Measurements from ENCODE around the gene ZC2HC1C.

Gene ZC2HC1C

DNA sequence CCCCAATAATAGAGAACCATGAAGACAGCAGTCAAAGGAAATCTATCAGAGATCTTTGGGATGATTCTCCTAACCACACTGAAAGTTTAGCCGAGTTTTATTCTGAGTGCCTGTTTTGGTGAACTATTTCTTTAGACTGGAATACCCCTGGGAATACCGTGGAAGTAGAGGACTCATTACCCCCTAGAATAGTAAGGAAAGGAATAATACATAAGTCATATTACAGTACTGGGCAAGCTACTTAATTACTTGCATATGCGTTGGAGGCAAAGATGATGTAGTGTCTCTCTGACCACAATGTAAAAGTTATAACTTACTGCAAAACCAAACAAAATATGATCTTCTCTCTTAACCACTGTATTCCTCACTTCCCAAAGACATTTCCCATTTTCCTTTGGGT lies 25.5 kb downstream of the ZC2HC1C start:
- POLR2A ChIA-PET = no interaction called here
- TF ChIP-seq TARDBP (IDR thresholded peaks at IDR 0.05) = no peak
- no peak for TF ChIP-seq FOXA1 (IDR thresholded peaks at IDR 0.05)
- TF ChIP-seq LEF1 (IDR thresholded peaks at IDR 0.05; ENCODE audit: borderline replicate concordance) = no peak
- TF ChIP-seq FOXM1 (IDR thresholded peaks at IDR 0.05; ENCODE audit: borderline replicate concordance) = no peak
- TF ChIP-seq NFRKB (IDR thresholded peaks at IDR 0.05) = no peak
- no peak for TF ChIP-seq BHLHE40 (IDR thresholded peaks at IDR 0.05; ENCODE audit: borderline replicate concordance)
- no peak for TF ChIP-seq HDGF (IDR thresholded peaks at IDR 0.05; ENCODE audit: borderline replicate concordance)
- CTCF ChIA-PET = no interaction called here
- no peak for DNase-seq (ENCODE audit: extremely low spot score)

DNA sequence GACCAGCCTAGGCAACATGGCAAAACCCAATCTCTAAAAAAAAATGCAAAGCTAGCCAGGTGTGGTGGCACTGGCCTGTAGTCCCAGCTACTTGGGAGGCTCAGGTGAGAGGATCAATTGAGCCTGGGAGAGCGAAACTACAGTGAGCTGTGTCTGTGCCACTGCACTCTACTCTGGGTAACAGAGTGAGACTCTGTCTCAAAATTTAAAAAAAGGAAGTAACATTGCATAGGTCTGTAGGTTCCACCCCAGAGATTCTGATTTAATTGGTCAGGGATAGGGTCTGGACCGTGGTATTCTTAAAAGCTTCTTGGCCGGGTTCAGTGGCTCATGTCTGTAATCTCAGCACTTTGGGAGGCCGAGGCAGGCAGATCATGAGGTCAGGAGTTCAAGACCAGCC lies 26.2 kb downstream of the ZC2HC1C start:
- DNase-seq (ENCODE audit: extremely low spot score) = no peak
- POLR2A ChIA-PET = no interaction called here
- CTCF ChIA-PET = interaction anchor here (0.6 kb wide), 1 partner anchor 217 kb away, joined by 6 read pairs; no protein-coding TSS in a partner anchor
- TF ChIP-seq PKNOX1 (IDR thresholded peaks at IDR 0.05) (no peak), ARNT (IDR thresholded peaks at IDR 0.05) (no peak), FOXK2 (IDR thresholded peaks at IDR 0.05) (no peak), FOXM1 (IDR thresholded peaks at IDR 0.05; ENCODE audit: borderline replicate concordance) (no peak), TARDBP (IDR thresholded peaks at IDR 0.05) (no peak), NFRKB (IDR thresholded peaks at IDR 0.05) (no peak), HDGF (IDR thresholded peaks at IDR 0.05; ENCODE audit: borderline replicate concordance) (no peak), ELF4 (IDR thresholded peaks at IDR 0.05) (no peak), BHLHE40 (IDR thresholded peaks at IDR 0.05; ENCODE audit: borderline replicate concordance) (no peak), SUZ12 (IDR thresholded peaks at IDR 0.05) (no peak), LEF1 (IDR thresholded peaks at IDR 0.05; ENCODE audit: borderline replicate concordance) (no peak)

- TF ChIP-seq CTBP1 (IDR thresholded peaks at IDR 0.05; ENCODE audit: borderline replicate concordance) (no peak), ZNF384 (IDR thresholded peaks at IDR 0.05) (no peak), HDGF (IDR thresholded peaks at IDR 0.05; ENCODE audit: borderline replicate concordance) (no peak), ELF4 (IDR thresholded peaks at IDR 0.05) (no peak), SP1 (IDR thresholded peaks at IDR 0.05) (no peak), NFRKB (IDR thresholded peaks at IDR 0.05) (no peak), BHLHE40 (IDR thresholded peaks at IDR 0.05; ENCODE audit: borderline replicate concordance) (no peak), ARNT (IDR thresholded peaks at IDR 0.05) (no peak), SUZ12 (IDR thresholded peaks at IDR 0.05) (no peak)
- no peak for DNase-seq (ENCODE audit: extremely low spot score)
- ChIA-PET CTCF (interaction anchor here (1.0 kb wide), 1 partner anchor 8 kb away, joined by 4 read pairs; no protein-coding TSS in a partner anchor), POLR2A (no interaction called here)
These were observed 27.5 kb downstream of the ZC2HC1C start for GRCh38 chr14:75096959-75097358.

DNA sequence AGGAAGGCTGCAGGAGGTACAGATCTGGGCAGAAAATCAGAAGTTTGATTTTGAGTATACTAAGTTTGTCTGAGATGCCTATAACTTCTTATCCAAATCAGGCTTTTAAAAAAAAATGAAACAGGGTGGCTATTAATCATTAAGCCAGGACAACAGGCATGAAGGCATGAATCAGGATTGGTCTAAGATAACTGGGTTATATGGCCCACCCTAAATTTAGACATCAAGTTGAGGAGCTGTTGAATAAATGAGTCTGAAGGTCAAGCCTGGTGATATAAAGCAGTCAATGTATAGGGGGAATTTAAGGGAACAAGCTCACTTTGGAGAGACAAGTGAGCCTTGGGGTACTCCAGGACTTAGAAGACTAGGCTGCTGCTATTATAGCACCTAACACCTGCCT lies 28.8 kb downstream of the ZC2HC1C start:
- DNase-seq (ENCODE audit: extremely low spot score) = no peak
- CTCF ChIA-PET = no interaction called here
- POLR2A ChIA-PET = no interaction called here
- TF ChIP-seq ELF4 (IDR thresholded peaks at IDR 0.05) = no peak
- no peak for TF ChIP-seq PKNOX1 (IDR thresholded peaks at IDR 0.05)
- no peak for TF ChIP-seq HDGF (IDR thresholded peaks at IDR 0.05; ENCODE audit: borderline replicate concordance)
- TF ChIP-seq SP1 (IDR thresholded peaks at IDR 0.05) = no peak

DNA sequence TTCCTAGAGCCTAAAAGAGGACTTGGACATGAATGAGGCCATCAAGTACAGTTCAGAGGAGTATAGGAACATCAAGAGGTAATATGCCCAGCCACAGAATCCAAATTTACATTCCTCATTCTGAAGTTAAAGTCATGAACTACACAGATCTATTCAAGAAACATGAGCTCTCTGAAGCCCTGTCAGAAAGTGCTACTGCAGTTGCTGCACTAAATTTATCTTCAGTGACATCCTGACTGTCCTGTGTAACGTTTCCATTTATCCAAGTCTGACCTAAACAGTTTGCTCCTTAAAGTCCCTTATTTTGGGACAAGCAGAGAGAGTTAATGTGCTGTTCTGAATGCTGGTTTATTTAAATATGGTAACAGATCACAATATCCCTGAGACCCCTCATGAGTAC lies 29.2 kb downstream of the ZC2HC1C start:
- DNase-seq (ENCODE audit: extremely low spot score) = no peak
- POLR2A ChIA-PET = no interaction called here
- CTCF ChIA-PET = no interaction called here
- no peak for TF ChIP-seq BHLHE40 (IDR thresholded peaks at IDR 0.05; ENCODE audit: borderline replicate concordance)
- no peak for TF ChIP-seq ZNF384 (IDR thresholded peaks at IDR 0.05)

DNA sequence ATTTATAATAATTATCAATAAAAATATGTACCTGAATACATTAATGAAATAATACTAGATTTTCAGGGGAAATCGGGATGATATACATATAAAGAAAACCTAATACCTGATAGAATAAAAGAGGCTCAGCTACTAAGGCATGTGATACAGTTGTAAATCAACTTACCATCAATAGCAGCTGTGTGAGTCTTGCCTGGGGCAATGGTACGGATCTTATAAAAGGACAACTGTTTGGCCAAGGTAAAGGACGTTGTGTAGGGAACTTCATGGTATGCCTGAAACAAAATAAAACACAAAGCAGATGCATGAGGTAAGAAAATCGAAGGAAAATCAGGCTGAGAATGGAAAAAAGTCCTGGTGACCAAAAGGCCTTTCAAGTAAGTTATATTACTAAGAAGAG lies 32.0 kb downstream of the ZC2HC1C start:
- TF ChIP-seq LEF1 (IDR thresholded peaks at IDR 0.05; ENCODE audit: borderline replicate concordance) = no peak
- TF ChIP-seq ARNT (IDR thresholded peaks at IDR 0.05) = no peak
- TF ChIP-seq BHLHE40 (IDR thresholded peaks at IDR 0.05; ENCODE audit: borderline replicate concordance) = no peak
- TF ChIP-seq FOXA1 (IDR thresholded peaks at IDR 0.05) = no peak
- TF ChIP-seq SUZ12 (IDR thresholded peaks at IDR 0.05) = no peak
- no peak for TF ChIP-seq NFRKB (IDR thresholded peaks at IDR 0.05)
- TF ChIP-seq ZNF384 (IDR thresholded peaks at IDR 0.05) = no peak
- no peak for TF ChIP-seq TARDBP (IDR thresholded peaks at IDR 0.05)
- TF ChIP-seq L3MBTL2 (conservative IDR thresholded peaks at IDR 0.05) = no peak
- TF ChIP-seq FOXM1 (IDR thresholded peaks at IDR 0.05; ENCODE audit: borderline replicate concordance) = no peak
- TF ChIP-seq CTBP1 (IDR thresholded peaks at IDR 0.05; ENCODE audit: borderline replicate concordance) = no peak
- TF ChIP-seq PKNOX1 (IDR thresholded peaks at IDR 0.05) = no peak
- TF ChIP-seq ELF4 (IDR thresholded peaks at IDR 0.05) = no peak
- no peak for TF ChIP-seq SP1 (IDR thresholded peaks at IDR 0.05)
- TF ChIP-seq HDGF (IDR thresholded peaks at IDR 0.05; ENCODE audit: borderline replicate concordance) = no peak
- no peak for TF ChIP-seq FOXK2 (IDR thresholded peaks at IDR 0.05)
- POLR2A ChIA-PET = no interaction called here
- DNase-seq (ENCODE audit: extremely low spot score) = no peak
- CTCF ChIA-PET = interaction anchor here (0.7 to 1.9 kb wide), 2 partner anchors 13 to 426 kb away, joined by 3 to 7 read pairs; no protein-coding TSS in a partner anchor

DNA sequence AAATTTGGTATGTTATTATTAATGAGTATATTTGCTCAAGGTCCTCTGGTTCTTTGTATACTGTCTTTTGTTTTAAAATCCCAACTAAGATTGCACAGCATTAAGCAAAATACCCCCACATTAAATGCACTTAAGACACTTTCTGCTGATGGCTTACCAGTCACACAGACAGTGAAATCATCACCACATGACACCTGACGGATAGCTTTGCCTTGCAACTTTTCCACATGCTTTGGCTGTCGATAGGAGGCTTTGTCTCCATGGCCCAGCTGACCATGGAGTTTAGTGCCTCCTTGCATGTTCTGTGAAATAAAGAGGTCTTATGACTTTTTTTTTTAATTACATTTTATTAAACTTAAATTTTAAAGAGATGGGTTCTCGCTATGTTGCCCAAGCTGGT lies 37.7 kb downstream of the ZC2HC1C start:
- no peak for DNase-seq (ENCODE audit: extremely low spot score)
- ChIA-PET CTCF (no interaction called here), POLR2A (interaction anchor here (0.6 kb wide), 1 partner anchor 20 kb away, joined by 3 read pairs; no protein-coding TSS in a partner anchor)
- no peak for TF ChIP-seq HDGF (IDR thresholded peaks at IDR 0.05; ENCODE audit: borderline replicate concordance)
- no peak for TF ChIP-seq FOXK2 (IDR thresholded peaks at IDR 0.05)
- no peak for TF ChIP-seq CTBP1 (IDR thresholded peaks at IDR 0.05; ENCODE audit: borderline replicate concordance)
- TF ChIP-seq TARDBP (IDR thresholded peaks at IDR 0.05) = no peak
- no peak for TF ChIP-seq ZNF384 (IDR thresholded peaks at IDR 0.05)
- TF ChIP-seq FOXM1 (IDR thresholded peaks at IDR 0.05; ENCODE audit: borderline replicate concordance) = no peak
- TF ChIP-seq L3MBTL2 (conservative IDR thresholded peaks at IDR 0.05) = no peak
- TF ChIP-seq SP1 (IDR thresholded peaks at IDR 0.05) = no peak
- TF ChIP-seq LEF1 (IDR thresholded peaks at IDR 0.05; ENCODE audit: borderline replicate concordance) = no peak
- no peak for TF ChIP-seq PKNOX1 (IDR thresholded peaks at IDR 0.05)
- TF ChIP-seq ELF4 (IDR thresholded peaks at IDR 0.05) = no peak
- TF ChIP-seq NFRKB (IDR thresholded peaks at IDR 0.05) = no peak
- no peak for TF ChIP-seq FOXA1 (IDR thresholded peaks at IDR 0.05)
- TF ChIP-seq ARNT (IDR thresholded peaks at IDR 0.05) = no peak

Data from HEK293T (cell line).